T-helper 9 cell (primary cell): ENCODE data around the gene CPXM2.

Experiments used
- DNase-seq: peaks from one replicate; pipeline ENCODE4 v3.0.0-alpha.2; 2020

CPXM2 gene

GRCh38 chr10:123766761-123767160 lies 124.8 kb downstream of the CPXM2 start:
- no peak for DNase-seq

GRCh38 chr10:123766012-123766411 lies 125.6 kb downstream of the CPXM2 start:
- DNase-seq, result no peak

GRCh38 chr10:123761666-123762230 lies 129.9 kb downstream of the CPXM2 start:
- DNase-seq, result no peak

GRCh38 chr10:123761038-123761428 lies 130.6 kb downstream of the CPXM2 start:
- DNase-seq, result no peak

GRCh38 chr10:123760356-123761037 lies 131.1 kb downstream of the CPXM2 start:
- no peak for DNase-seq

GRCh38 chr10:123759501-123760031 lies 132.0 kb downstream of the CPXM2 start:
- no peak for DNase-seq

GRCh38 chr10:123759041-123759440 lies 132.6 kb downstream of the CPXM2 start:
- DNase-seq, result no peak

- DNase-seq, result no peak
Observed at GRCh38 chr10:123757853-123758252, 133.8 kb downstream of the CPXM2 start.

- no peak for DNase-seq
Observed at GRCh38 chr10:123755061-123755460, 136.5 kb downstream of the CPXM2 start.

- no peak for DNase-seq
Observed at GRCh38 chr10:123754123-123754522, 137.5 kb downstream of the CPXM2 start.

GRCh38 chr10:123751342-123752134 lies 140.1 kb downstream of the CPXM2 start:
- no peak for DNase-seq

- DNase-seq, result no peak
Observed at GRCh38 chr10:123750901-123751300, 140.7 kb downstream of the CPXM2 start.

- no peak for DNase-seq
Observed at GRCh38 chr10:123748711-123749110, 142.9 kb downstream of the CPXM2 start.

GRCh38 chr10:123747426-123747825 lies 144.2 kb downstream of the CPXM2 start:
- no peak for DNase-seq

GRCh38 chr10:123746942-123747341 lies 144.7 kb downstream of the CPXM2 start:
- DNase-seq, result no peak

GRCh38 chr10:123746520-123746919 lies 145.1 kb downstream of the CPXM2 start:
- no peak for DNase-seq

GRCh38 chr10:123746061-123746460 lies 145.5 kb downstream of the CPXM2 start:
- no peak for DNase-seq

- no peak for DNase-seq
Observed at GRCh38 chr10:123744224-123744536, 147.4 kb downstream of the CPXM2 start.

GRCh38 chr10:123743441-123744223 lies 148.0 kb downstream of the CPXM2 start:
- no peak for DNase-seq

GRCh38 chr10:123742751-123743440 lies 148.7 kb downstream of the CPXM2 start:
- DNase-seq, result no peak

GRCh38 chr10:123741711-123742110 lies 149.9 kb downstream of the CPXM2 start:
- no peak for DNase-seq

GRCh38 chr10:123741146-123741545 lies 150.5 kb downstream of the CPXM2 start:
- DNase-seq, result no peak
